Osteocyte (in vitro differentiated cells): ENCODE results near the gene PLA2G2A. TPM values are rescaled to one million over a fixed set of nuclear protein-coding genes. Genes with fewer than 3 reads are reported as not detected.
"Not testable (repeated sequence)": the region's sequence is repeated elsewhere in the genome, so short reads cannot be mapped to it uniquely, and the experiment has no call there.

Experiments used
- DNase-seq: peaks from one replicate; pipeline ENCODE4 v3.0.0; 2021; ENCODE audit warnings: mixed read lengths; ENCODE audit not compliant: unreplicated experiment; ENCODE audit errors: extremely low spot score
- H3K27ac Mint-ChIP-seq: one replicate; pipeline ENCODE4 v1.8.0; 2021; ENCODE audit warnings: mild to moderate bottlenecking, mixed read lengths; ENCODE audit not compliant: unreplicated experiment
- H3K27me3 Mint-ChIP-seq: one replicate; pipeline ENCODE4 v1.8.0; 2021; ENCODE audit warnings: mixed read lengths; ENCODE audit not compliant: unreplicated experiment
- H3K36me3 Mint-ChIP-seq: one replicate; pipeline ENCODE4 v1.8.0; 2021; ENCODE audit warnings: mixed read lengths; ENCODE audit not compliant: unreplicated experiment
- H3K4me1 Mint-ChIP-seq: one replicate; pipeline ENCODE4 v1.8.0; 2021; ENCODE audit warnings: mixed read lengths; ENCODE audit not compliant: unreplicated experiment
- H3K4me3 Mint-ChIP-seq: one replicate; pipeline ENCODE4 v1.8.0; 2021; ENCODE audit warnings: mild to moderate bottlenecking, moderate library complexity, mixed read lengths; ENCODE audit not compliant: unreplicated experiment
- H3K9me3 Mint-ChIP-seq: one replicate; pipeline ENCODE4 v1.8.0; 2021; ENCODE audit warnings: mixed read lengths; ENCODE audit not compliant: unreplicated experiment
- total RNA-seq: library from RNA; stranded (reverse); gene quantifications from 2 replicates; pipeline ENCODE4 v1.2.1, GENCODE V29; 2021
- TF ChIP-seq, protein P1 (sequence below): fragments of 200-600 bp; sonication (generic); IDR thresholded peaks from 2 replicates; pipeline ENCODE4 v1.5.0; 2021; ENCODE audit warnings: antibody characterized with exemption, mild to moderate bottlenecking, moderate library complexity

PLA2G2A gene
- total RNA-seq, 1 donor from 2014 or later, result not detected

DNA sequence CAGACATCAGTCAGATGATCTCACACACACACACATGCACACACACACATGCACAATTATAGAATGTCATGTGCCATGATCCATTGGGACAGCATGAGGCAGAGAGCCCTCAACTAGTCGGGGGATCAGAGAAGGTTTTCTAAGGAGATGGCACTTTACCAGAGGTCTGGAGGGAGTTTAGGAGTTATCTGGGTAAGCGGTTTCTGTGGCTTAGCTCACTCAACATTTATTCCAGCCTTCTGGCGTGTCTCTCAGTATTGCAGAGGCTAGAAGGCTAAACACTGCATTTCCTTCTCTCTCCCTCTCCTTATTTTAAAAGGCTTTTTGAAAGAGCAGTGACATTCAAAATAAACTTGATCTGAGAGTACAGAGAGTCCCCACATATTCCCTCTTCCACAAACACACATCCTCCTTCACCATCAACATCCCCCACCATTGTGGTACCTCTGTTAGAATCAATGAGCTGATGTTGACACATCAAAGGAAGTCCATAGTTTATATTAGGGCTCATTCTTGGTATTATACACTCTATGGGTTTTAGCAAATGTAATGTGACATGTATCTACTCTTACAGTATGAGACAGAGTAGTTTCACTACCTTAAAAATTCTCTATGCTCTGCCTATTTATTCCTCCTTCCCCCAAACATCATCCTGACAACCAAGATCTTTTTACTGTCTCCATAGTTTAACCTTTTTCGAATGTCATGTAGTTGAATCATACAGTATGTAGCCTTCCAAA is 9.0 kb upstream of the PLA2G2A start:
- Mint-ChIP-seq H3K4me3 (no peak overlapping the region), H3K27ac (no peak overlapping the region), H3K27me3 (peaks cover 52% of the 10 kb centered on the region), H3K9me3 (no peaks in the 10 kb centered on the region), H3K36me3 (no peaks in the 10 kb centered on the region), H3K4me1 (no peaks in the 10 kb centered on the region)
- TF ChIP-seq, protein P1, sequence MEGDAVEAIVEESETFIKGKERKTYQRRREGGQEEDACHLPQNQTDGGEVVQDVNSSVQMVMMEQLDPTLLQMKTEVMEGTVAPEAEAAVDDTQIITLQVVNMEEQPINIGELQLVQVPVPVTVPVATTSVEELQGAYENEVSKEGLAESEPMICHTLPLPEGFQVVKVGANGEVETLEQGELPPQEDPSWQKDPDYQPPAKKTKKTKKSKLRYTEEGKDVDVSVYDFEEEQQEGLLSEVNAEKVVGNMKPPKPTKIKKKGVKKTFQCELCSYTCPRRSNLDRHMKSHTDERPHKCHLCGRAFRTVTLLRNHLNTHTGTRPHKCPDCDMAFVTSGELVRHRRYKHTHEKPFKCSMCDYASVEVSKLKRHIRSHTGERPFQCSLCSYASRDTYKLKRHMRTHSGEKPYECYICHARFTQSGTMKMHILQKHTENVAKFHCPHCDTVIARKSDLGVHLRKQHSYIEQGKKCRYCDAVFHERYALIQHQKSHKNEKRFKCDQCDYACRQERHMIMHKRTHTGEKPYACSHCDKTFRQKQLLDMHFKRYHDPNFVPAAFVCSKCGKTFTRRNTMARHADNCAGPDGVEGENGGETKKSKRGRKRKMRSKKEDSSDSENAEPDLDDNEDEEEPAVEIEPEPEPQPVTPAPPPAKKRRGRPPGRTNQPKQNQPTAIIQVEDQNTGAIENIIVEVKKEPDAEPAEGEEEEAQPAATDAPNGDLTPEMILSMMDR, result no peak
- DNase-seq, result no peak

DNA sequence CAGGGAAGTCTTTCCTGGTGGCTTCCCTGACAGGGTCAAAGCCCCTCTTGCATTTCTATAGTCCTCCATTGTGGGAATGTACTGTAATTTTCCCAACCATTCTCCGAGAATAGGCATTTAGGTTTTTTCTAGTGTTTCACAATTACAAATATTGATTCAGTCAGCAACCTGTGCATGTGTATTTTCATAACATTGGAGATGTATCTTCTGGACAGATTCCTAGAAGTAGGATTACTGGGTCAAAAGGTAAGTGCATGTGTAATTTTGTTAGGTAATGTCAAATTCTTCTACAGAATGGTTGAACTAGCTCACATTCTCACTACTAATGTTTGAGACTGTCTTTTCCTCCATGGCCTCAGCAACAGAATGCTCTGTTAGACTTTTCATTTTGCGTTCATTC is 8.3 kb upstream of the PLA2G2A start:
- no peaks in the 10 kb centered on the region for H3K36me3 Mint-ChIP-seq
- H3K4me1 Mint-ChIP-seq, result no peaks in the 10 kb centered on the region

DNA sequence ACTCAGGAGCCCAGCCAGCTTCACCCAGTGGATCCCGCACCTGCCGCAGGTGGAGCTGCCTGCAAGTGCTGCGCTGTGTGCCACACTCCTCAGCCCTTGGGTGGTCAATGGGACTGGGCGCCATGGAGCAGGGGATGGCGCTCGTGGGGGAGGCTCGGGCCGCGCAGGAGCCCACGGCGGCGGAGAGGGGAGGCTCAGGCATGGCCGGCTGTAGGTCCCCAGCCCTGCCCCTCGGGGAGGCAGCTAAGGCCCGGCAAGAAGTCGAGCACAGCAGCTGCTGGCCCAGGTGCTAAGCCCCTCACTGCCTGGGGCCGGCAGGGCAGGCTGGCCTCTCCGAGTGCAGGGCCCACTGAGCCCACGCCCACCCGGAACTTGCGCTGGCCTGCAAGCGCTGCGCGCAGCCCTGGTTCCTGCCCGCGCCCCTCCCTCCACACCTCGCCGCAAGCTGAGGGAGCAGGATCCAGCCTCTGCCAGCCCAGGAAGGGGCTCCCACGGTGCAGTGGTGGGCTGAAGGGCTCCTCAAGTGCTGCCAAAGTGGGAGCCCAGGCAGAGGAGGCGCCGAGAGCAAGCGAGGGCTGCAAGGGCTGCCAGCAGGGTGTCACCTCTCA is 5.1 kb upstream of the PLA2G2A start:
- not testable (repeated sequence) for H3K4me3 Mint-ChIP-seq, H3K4me1 Mint-ChIP-seq, H3K27ac Mint-ChIP-seq, H3K36me3 Mint-ChIP-seq, H3K9me3 Mint-ChIP-seq
- peak; percentile 81 for DNase-seq
- peaks cover 43% of the 10 kb centered on the region for H3K27me3 Mint-ChIP-seq

More for the DNA sequence above, 8.3 kb upstream of the PLA2G2A start:
- no peaks in the 10 kb centered on the region for H3K9me3 Mint-ChIP-seq
- TF ChIP-seq, protein P1, result no peak
- H3K27ac Mint-ChIP-seq, result no peak overlapping the region
- H3K4me3 Mint-ChIP-seq, result no peak overlapping the region
- no peak for DNase-seq
- peaks cover 45% of the 10 kb centered on the region for H3K27me3 Mint-ChIP-seq

DNA sequence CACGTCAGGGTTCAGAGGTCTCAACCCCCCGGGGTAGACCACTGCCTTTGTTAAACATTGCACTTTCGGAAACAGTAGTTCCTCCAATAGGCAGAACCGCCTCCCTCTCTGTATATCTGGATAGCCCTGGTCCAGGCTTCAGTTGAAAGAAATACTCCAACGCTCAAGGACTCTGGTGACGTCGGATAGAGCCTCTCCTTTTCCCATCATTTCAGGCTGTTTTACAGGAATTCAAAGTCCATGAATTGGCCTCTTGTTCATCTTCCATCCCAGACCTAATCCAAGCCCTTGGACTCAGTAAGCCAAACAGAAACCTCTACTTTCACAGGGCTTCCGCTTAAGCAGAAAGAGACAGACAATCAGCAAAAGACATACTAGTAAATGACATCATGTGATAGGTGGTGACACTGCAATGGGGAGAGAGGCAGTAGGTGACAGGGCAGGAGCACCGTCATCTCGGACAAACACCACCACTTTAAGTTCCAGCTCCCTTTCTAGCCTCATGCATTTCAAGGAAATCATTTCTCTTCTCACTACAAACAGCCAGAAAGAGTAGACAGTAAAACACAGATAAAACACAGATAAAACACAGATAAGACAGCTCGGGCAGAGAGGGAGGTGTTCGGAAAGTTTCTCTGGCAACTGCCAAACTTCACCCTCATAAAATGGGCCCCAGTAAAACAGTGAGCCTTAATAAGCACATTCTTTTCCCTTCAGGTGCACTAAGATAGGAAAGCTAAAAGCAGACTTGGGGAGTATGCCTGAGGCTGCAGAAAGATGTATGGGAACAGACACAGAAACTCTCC is 2.3 kb upstream of the PLA2G2A start:
- no peak overlapping the region for H3K4me3 Mint-ChIP-seq
- no peak overlapping the region for H3K27ac Mint-ChIP-seq
- TF ChIP-seq, protein P1, result no peak
- no peak for DNase-seq
- H3K4me1 Mint-ChIP-seq, result no peaks in the 10 kb centered on the region
- peaks cover 20% of the 10 kb centered on the region for H3K27me3 Mint-ChIP-seq
- no peaks in the 10 kb centered on the region for H3K9me3 Mint-ChIP-seq
- H3K36me3 Mint-ChIP-seq, result no peaks in the 10 kb centered on the region

DNA sequence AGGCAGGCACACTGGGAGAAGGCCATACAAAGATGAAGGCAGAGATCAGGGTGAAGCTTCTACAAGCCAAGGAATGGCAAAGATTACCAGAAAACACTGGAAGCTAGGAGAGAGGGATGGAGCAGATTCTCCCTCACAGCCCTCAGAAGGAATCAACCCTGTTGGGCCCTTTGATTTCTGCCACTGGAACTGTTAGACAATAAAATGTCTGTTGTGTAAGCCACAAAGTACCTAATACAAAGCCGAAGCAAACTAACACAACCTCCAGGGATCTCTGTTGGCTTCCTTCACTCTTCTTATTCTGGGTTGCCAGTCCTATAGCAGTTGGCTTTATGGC is 1.7 kb upstream of the PLA2G2A start:
- peaks cover 20% of the 10 kb centered on the region for H3K27me3 Mint-ChIP-seq
- TF ChIP-seq, protein P1, result no peak
- H3K27ac Mint-ChIP-seq, result no peak overlapping the region
- no peak for DNase-seq
- H3K36me3 Mint-ChIP-seq, result no peaks in the 10 kb centered on the region
- no peaks in the 10 kb centered on the region for H3K4me1 Mint-ChIP-seq
- H3K9me3 Mint-ChIP-seq, result no peaks in the 10 kb centered on the region
- H3K4me3 Mint-ChIP-seq, result no peak overlapping the region
